Adrenal gland (tissue), 5 donors: ENCODE results near the gene C2CD2L.
"Not testable (repeated sequence)": the region's sequence is repeated elsewhere in the genome, so short reads cannot be mapped to it uniquely, and the experiment has no call there.

Experiments
- CTCF ChIP-seq, 6 experiments: fragments of 450-650 bp in 4 of 6; fragments of 200-600 bp in 2 of 6; sonication (generic) in 1 of 6; IDR thresholded peaks; 1 replicate in 5 of 6; 2 replicates in 1 of 6; pipeline versions ENCODE4 v1.5.1 to v1.8.0; 2016 to 2021; ENCODE audit warnings: antibody characterized with exemption in 6 of 6, mild to moderate bottlenecking in 2 of 6, moderate library complexity in 1 of 6
- POLR2A ChIP-seq, 2 donors: fragments of 450-650 bp; IDR thresholded peaks; one replicate each; pipeline ENCODE4 v1.6.1; 2017; ENCODE audit warnings: antibody characterized with exemption in 2 of 2, mild to moderate bottlenecking in 2 of 2, moderate library complexity in 1 of 2
- donor health status: DM: no; HTN: no; CAD: no.

- TF ChIP-seq CTCF, POLR2A (IDR thresholded peaks at IDR 0.05): not testable (repeated sequence)
Measured at GRCh38 chr11:119103161-119103664, 3.9 kb upstream of the C2CD2L start.
